SK-N-SH treated with all-trans-retinoic acid at 6 μM for 48 hours (cell line): ENCODE data around the gene CAMKK2.

Experiments used
- ATAC-seq: fragments of 200-7000 bp; cut with Tn5 transposase; 3 replicates; pipeline ENCODE4 v1.9.1; 2020; ENCODE audit warnings: mild to moderate bottlenecking, moderate library complexity
- BACH2 ChIP-seq: fragments of 250-450 bp; sonication (Bioruptor Pico); IDR thresholded peaks from 2 replicates; pipeline ENCODE4 v1.9.0; 2021; ENCODE audit warnings: mild to moderate bottlenecking, borderline replicate concordance
- CREB5 ChIP-seq: fragments of 250-450 bp; sonication (Bioruptor Pico); IDR thresholded peaks from 2 replicates; pipeline ENCODE4 v1.5.1; 2020; ENCODE audit warnings: low read depth, mild to moderate bottlenecking, moderate library complexity
- CSDC2 ChIP-seq: fragments of 250-450 bp; sonication (Bioruptor Pico); IDR thresholded peaks from 2 replicates; pipeline ENCODE4 v1.5.0; 2020; ENCODE audit warnings: mild to moderate bottlenecking, moderate library complexity
- CSRNP3 ChIP-seq: fragments of 250-450 bp; sonication (Bioruptor Pico); IDR thresholded peaks from 2 replicates; pipeline ENCODE4 v1.5.1; 2021; ENCODE audit warnings: mild to moderate bottlenecking, moderate library complexity
- ESRRG ChIP-seq: fragments of 250-450 bp; sonication (Bioruptor Pico); IDR thresholded peaks from 2 replicates; pipeline ENCODE4 v1.6.1; 2021; ENCODE audit warnings: mild to moderate bottlenecking
- GLIS3 ChIP-seq: fragments of 250-450 bp; sonication (Bioruptor Pico); IDR thresholded peaks from 2 replicates; pipeline ENCODE4 v1.5.0; 2020; ENCODE audit warnings: mild to moderate bottlenecking, moderate library complexity
- OSR1 ChIP-seq: fragments of 250-450 bp; sonication (Bioruptor Pico); IDR thresholded peaks from 2 replicates; pipeline ENCODE4 v1.8.0; 2022; ENCODE audit warnings: moderate library complexity, mild to moderate bottlenecking, inconsistent platforms
- PATZ1 ChIP-seq: fragments of 250-450 bp; sonication (Bioruptor Pico); IDR thresholded peaks from 2 replicates; pipeline ENCODE4 v1.8.0; 2020; ENCODE audit warnings: mild to moderate bottlenecking, moderate library complexity, borderline replicate concordance
- POU6F1 ChIP-seq: fragments of 250-450 bp; sonication (Bioruptor Pico); IDR thresholded peaks from 2 replicates; pipeline ENCODE4 v1.8.0; 2021; ENCODE audit warnings: low read depth, mild to moderate bottlenecking, moderate library complexity, borderline replicate concordance
- PPARA ChIP-seq: fragments of 250-450 bp; sonication (Bioruptor Pico); IDR thresholded peaks from 2 replicates; pipeline ENCODE4 v1.5.0; 2020; ENCODE audit warnings: mild to moderate bottlenecking, borderline replicate concordance
- RARB ChIP-seq: fragments of 250-450 bp; sonication (Bioruptor Pico); IDR thresholded peaks from 2 replicates; pipeline ENCODE4 v1.8.0; 2021; ENCODE audit warnings: mild to moderate bottlenecking, moderate library complexity
- SNAI2 ChIP-seq: fragments of 250-450 bp; sonication (Bioruptor Pico); IDR thresholded peaks from 2 replicates; pipeline ENCODE4 v1.5.0; 2020; ENCODE audit warnings: mild to moderate bottlenecking, moderate library complexity
- TCF4 ChIP-seq: fragments of 250-450 bp; sonication (Bioruptor Pico); IDR thresholded peaks from 2 replicates; pipeline ENCODE4 v1.8.0; 2021; ENCODE audit warnings: mild to moderate bottlenecking, moderate library complexity, borderline replicate concordance
- TOX ChIP-seq: fragments of 250-450 bp; sonication (Bioruptor Pico); IDR thresholded peaks from 2 replicates; pipeline ENCODE4 v1.8.0; 2021; ENCODE audit warnings: mild to moderate bottlenecking, moderate library complexity, borderline replicate concordance
- TSHZ2 ChIP-seq: fragments of 250-450 bp; sonication (Bioruptor Pico); IDR thresholded peaks from 2 replicates; pipeline ENCODE4 v1.5.0; 2020; ENCODE audit warnings: mild to moderate bottlenecking, moderate library complexity
- ZFP3 ChIP-seq: fragments of 250-450 bp; sonication (Bioruptor Pico); IDR thresholded peaks from 2 replicates; pipeline ENCODE4 v1.5.0; 2020; ENCODE audit warnings: mild to moderate bottlenecking, moderate library complexity
- ZFP30 ChIP-seq: fragments of 450-650 bp; formaldehyde crosslinking; IDR thresholded peaks from 2 replicates; pipeline ENCODE4 v1.5.0; 2022; ENCODE audit warnings: mild to moderate bottlenecking, moderate library complexity
- ZNF565 ChIP-seq: fragments of 450-650 bp; formaldehyde crosslinking; conservative IDR thresholded peaks from 2 replicates; pipeline ENCODE4 v1.5.0; 2020; ENCODE audit warnings: low read depth, mild to moderate bottlenecking, moderate library complexity
- ZNF8 ChIP-seq: fragments of 450-650 bp; formaldehyde crosslinking; IDR thresholded peaks from 2 replicates; pipeline ENCODE4 v1.5.0; 2020; ENCODE audit warnings: mild to moderate bottlenecking, moderate library complexity

The CAMKK2 gene

GRCh38 chr12:121263206-121263935, 33.1 kb downstream of the CAMKK2 start:
- ATAC-seq, result no peak
- TF ChIP-seq TSHZ2 (no peak), ZNF8 (CRISPR knock-in tag) (no peak), TOX (CRISPR knock-in tag) (no peak)

- TF ChIP-seq PPARA (CRISPR knock-in tag) (no peak), BACH2 (CRISPR knock-in tag) (no peak), ZFP3 (CRISPR knock-in tag) (no peak), TCF4 (CRISPR knock-in tag) (no peak), ZNF565 (CRISPR knock-in tag) (no peak), ESRRG (no peak), GLIS3 (CRISPR knock-in tag) (no peak), CREB5 (CRISPR knock-in tag) (no peak), TSHZ2 (no peak), RARB (CRISPR knock-in tag) (no peak), PATZ1 (CRISPR knock-in tag) (no peak), POU6F1 (CRISPR knock-in tag) (no peak), OSR1 (CRISPR knock-in tag) (no peak), ZNF8 (CRISPR knock-in tag) (no peak), TOX (CRISPR knock-in tag) (no peak), ZFP30 (CRISPR knock-in tag) (no peak), CSDC2 (CRISPR knock-in tag) (no peak), CSRNP3 (CRISPR knock-in tag) (no peak), SNAI2 (CRISPR knock-in tag) (no peak)
- ATAC-seq, result no peak
These were observed 35.1 kb downstream of the CAMKK2 start for GRCh38 chr12:121261398-121261797.
